HEK293 (cell line): ENCODE measurements around the gene ELAC2.

Experiments used
- ZNF239 ChIP-seq: fragments of 450-650 bp; formaldehyde crosslinking; IDR thresholded peaks from 2 replicates; pipeline ENCODE4 v1.5.1; 2016; ENCODE audit warnings: missing biosample characterization, missing genetic modification characterization
- TF ChIP-seq, protein P1 (sequence below): fragments of 450-650 bp; formaldehyde crosslinking; IDR thresholded peaks from 2 replicates; pipeline ENCODE4 v1.5.1; 2016; ENCODE audit warnings: missing biosample characterization, missing genetic modification characterization

- TF ChIP-seq, protein P1, sequence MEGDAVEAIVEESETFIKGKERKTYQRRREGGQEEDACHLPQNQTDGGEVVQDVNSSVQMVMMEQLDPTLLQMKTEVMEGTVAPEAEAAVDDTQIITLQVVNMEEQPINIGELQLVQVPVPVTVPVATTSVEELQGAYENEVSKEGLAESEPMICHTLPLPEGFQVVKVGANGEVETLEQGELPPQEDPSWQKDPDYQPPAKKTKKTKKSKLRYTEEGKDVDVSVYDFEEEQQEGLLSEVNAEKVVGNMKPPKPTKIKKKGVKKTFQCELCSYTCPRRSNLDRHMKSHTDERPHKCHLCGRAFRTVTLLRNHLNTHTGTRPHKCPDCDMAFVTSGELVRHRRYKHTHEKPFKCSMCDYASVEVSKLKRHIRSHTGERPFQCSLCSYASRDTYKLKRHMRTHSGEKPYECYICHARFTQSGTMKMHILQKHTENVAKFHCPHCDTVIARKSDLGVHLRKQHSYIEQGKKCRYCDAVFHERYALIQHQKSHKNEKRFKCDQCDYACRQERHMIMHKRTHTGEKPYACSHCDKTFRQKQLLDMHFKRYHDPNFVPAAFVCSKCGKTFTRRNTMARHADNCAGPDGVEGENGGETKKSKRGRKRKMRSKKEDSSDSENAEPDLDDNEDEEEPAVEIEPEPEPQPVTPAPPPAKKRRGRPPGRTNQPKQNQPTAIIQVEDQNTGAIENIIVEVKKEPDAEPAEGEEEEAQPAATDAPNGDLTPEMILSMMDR (tag by site-specific recombination), result no peak
- TF ChIP-seq ZNF239 (tag by site-specific recombination), result no peak
Observed at GRCh38 chr17:12961655-12962054, 56.2 kb downstream of the ELAC2 start.
